GM10847 (cell line): ENCODE data around the gene BOLA2.
"Not testable (repeated sequence)": the region's sequence is repeated elsewhere in the genome, so short reads cannot be mapped to it uniquely, and the experiment has no call there.

Experiments
- POLR2A ChIP-seq: IDR thresholded peaks from 2 replicates; pipeline ENCODE4 v1.6.1; 2011; ENCODE audit not compliant: insufficient read length; ENCODE audit errors: extremely low read depth

BOLA2 gene

GRCh38 chr16:29454269-29454668 lies at the start of gene BOLA2, which contains the start of gene SLX1B:
Gene BOLA2, minus strand, starts transcription at chr16:29454351. Its CDS starts 98 bp downstream, at chr16:29454253.
Gene SLX1B, plus strand, starts transcription at chr16:29454533.
- not testable (repeated sequence) for TF ChIP-seq POLR2A

GRCh38 chr16:29459706-29460646 lies 5.8 kb upstream of the BOLA2 start, which contains the start of gene SULT1A4:
Gene SULT1A4, plus strand, starts transcription at chr16:29459913. Its CDS starts 1,473 bp downstream, at chr16:29461386.
- TF ChIP-seq POLR2A: not testable (repeated sequence)
